ENCODE measurements around the gene HTT-AS.

HTT-AS gene

GRCh38 chr4:3062471-3062870, 11.9 kb downstream of the HTT-AS start:
- no peak overlapping the region for H3K4me2 ChIP-seq (ENCODE audit: low read depth, low read length, poor library complexity, severe bottlenecking)
- no peaks in the 10 kb centered on the region for H3K36me3 ChIP-seq (ENCODE audit: low read length)
- no peaks in the 10 kb centered on the region for H3K79me2 ChIP-seq (ENCODE audit: insufficient read depth, low read length)
- no peaks in the 10 kb centered on the region for H3K27me3 ChIP-seq (ENCODE audit: low read length)
- no peaks in the 10 kb centered on the region for H3K9me2 ChIP-seq (replicated peaks; ENCODE audit: insufficient read depth, low read length)
- no peak overlapping the region for H3K27ac ChIP-seq (ENCODE audit: low read depth, low read length)
- TF ChIP-seq CTCF (IDR thresholded peaks at IDR 0.05; ENCODE audit: insufficient read depth, low read length, poor library complexity, severe bottlenecking) (no peak), EZH2phosphoT487 (conservative IDR thresholded peaks at IDR 0.05; ENCODE audit: low read length) (no peak)
- H2AFZ ChIP-seq (ENCODE audit: low read depth, low read length, severe bottlenecking) = no peak overlapping the region
- H3K4me3 ChIP-seq (ENCODE audit: insufficient read depth, low read length, poor library complexity, severe bottlenecking) = no peak overlapping the region
- H3F3A ChIP-seq (ENCODE audit: insufficient read depth) = no peaks in the 10 kb centered on the region
- H4K20me1 ChIP-seq (ENCODE audit: low read depth, low read length) = no peaks in the 10 kb centered on the region
- no peaks in the 10 kb centered on the region for H3K9me3 ChIP-seq (ENCODE audit: insufficient read depth, low read length)
- no peak overlapping the region for H3K9ac ChIP-seq (ENCODE audit: low read length)

- TF ChIP-seq CTCF (IDR thresholded peaks at IDR 0.05; ENCODE audit: insufficient read depth, low read length, poor library complexity, severe bottlenecking) = no peak
- TF ChIP-seq EZH2phosphoT487 (conservative IDR thresholded peaks at IDR 0.05; ENCODE audit: low read length) = no peak
- no peaks in the 10 kb centered on the region for H3F3A ChIP-seq (ENCODE audit: insufficient read depth)
- no peaks in the 10 kb centered on the region for H3K27me3 ChIP-seq (ENCODE audit: low read length)
- H3K9me3 ChIP-seq (ENCODE audit: insufficient read depth, low read length) = peaks cover 8% of the 10 kb centered on the region; the same call in 1 of the 2 replicates
- H3K9ac ChIP-seq (ENCODE audit: low read length) = no peak overlapping the region
- no peaks in the 10 kb centered on the region for H3K79me2 ChIP-seq (ENCODE audit: insufficient read depth, low read length)
- H3K9me2 ChIP-seq (replicated peaks; ENCODE audit: insufficient read depth, low read length) = no peaks in the 10 kb centered on the region
- no peak overlapping the region for H3K4me3 ChIP-seq (ENCODE audit: insufficient read depth, low read length, poor library complexity, severe bottlenecking)
- H3K27ac ChIP-seq (ENCODE audit: low read depth, low read length) = no peak overlapping the region
- H3K4me2 ChIP-seq (ENCODE audit: low read depth, low read length, poor library complexity, severe bottlenecking) = no peak overlapping the region
- H4K20me1 ChIP-seq (ENCODE audit: low read depth, low read length) = no peaks in the 10 kb centered on the region
- peaks cover 3% of the 10 kb centered on the region; the same call in 1 of the 2 replicates for H3K36me3 ChIP-seq (ENCODE audit: low read length)
- H2AFZ ChIP-seq (ENCODE audit: low read depth, low read length, severe bottlenecking) = no peak overlapping the region
Observed at GRCh38 chr4:3060946-3061345, 13.4 kb downstream of the HTT-AS start.

GRCh38 chr4:3059943-3060342, 14.4 kb downstream of the HTT-AS start:
- Histone ChIP-seq H3K4me3 (ENCODE audit: insufficient read depth, low read length, poor library complexity, severe bottlenecking) (no peak overlapping the region), H3K27me3 (ENCODE audit: low read length) (no peaks in the 10 kb centered on the region), H3K9me3 (ENCODE audit: insufficient read depth, low read length) (peaks cover 18% of the 10 kb centered on the region)

More at GRCh38 chr4:3059943-3060342, 14.4 kb downstream of the HTT-AS start:
- Histone ChIP-seq H3K9me2 (replicated peaks; ENCODE audit: insufficient read depth, low read length) (no peaks in the 10 kb centered on the region), H2AFZ (ENCODE audit: low read depth, low read length, severe bottlenecking) (no peak overlapping the region), H3K9ac (ENCODE audit: low read length) (no peak overlapping the region), H3K4me2 (ENCODE audit: low read depth, low read length, poor library complexity, severe bottlenecking) (no peak overlapping the region), H3F3A (ENCODE audit: insufficient read depth) (no peaks in the 10 kb centered on the region), H3K79me2 (ENCODE audit: insufficient read depth, low read length) (no peaks in the 10 kb centered on the region), H3K36me3 (ENCODE audit: low read length) (peaks cover 7% of the 10 kb centered on the region; the same call in 1 of the 2 replicates), H3K27ac (ENCODE audit: low read depth, low read length) (no peak overlapping the region), H4K20me1 (ENCODE audit: low read depth, low read length) (no peaks in the 10 kb centered on the region)
- TF ChIP-seq CTCF (IDR thresholded peaks at IDR 0.05; ENCODE audit: insufficient read depth, low read length, poor library complexity, severe bottlenecking) (no peak), EZH2phosphoT487 (conservative IDR thresholded peaks at IDR 0.05; ENCODE audit: low read length) (no peak)
